Mammary epithelial cell (primary cell): ENCODE data around the gene ZDHHC9.

ENCODE experiments used
- CTCF ChIP-seq, 2 donors: IDR thresholded peaks in 1 of 2; conservative IDR thresholded peaks in 1 of 2; 2 replicates each; pipeline ENCODE4 v1.5.1; 2011 to 2012; ENCODE audit warnings: inconsistent platforms in 2 of 2, low read length in 2 of 2, mild to moderate bottlenecking in 2 of 2, control low read depth in 1 of 2, low read depth in 1 of 2; ENCODE audit not compliant: insufficient read depth in 1 of 2; ENCODE audit errors: extremely low read depth in 1 of 2
- EZH2 ChIP-seq: IDR thresholded peaks from 2 replicates; pipeline ENCODE4 v1.6.1; 2012; ENCODE audit warnings: low read length, inconsistent platforms, borderline replicate concordance

GRCh38 chrX:129781134-129781672, 62.5 kb downstream of the ZDHHC9 start:
- TF ChIP-seq EZH2 (no peak), CTCF (conservative IDR thresholded peaks at IDR 0.05 in 1 of 2, IDR thresholded peaks at IDR 0.05 in 1 of 2; ENCODE audit: extremely low read depth in 1 of 2, insufficient read depth in 1 of 2, low read depth in 1 of 2, low read length in 2 of 2) (no peak)
